Activated CD4-positive, alpha-beta T cell treated with anti-CD3 and anti-CD28 coated beads, Interleukin-2, Interleukin-6, amounts not matched to agents 100 ng/mL and 50 ng/mL, durations not matched to agents 16 hours and 8 hours (primary cell): ENCODE measurements around the gene SPIRE1.
"Not testable (repeated sequence)": the region's sequence is repeated elsewhere in the genome, so short reads cannot be mapped to it uniquely, and the experiment has no call there.

ENCODE experiments used
- DNase-seq: peaks from one replicate; pipeline ENCODE4 v3.0.0-alpha.2; 2020

SPIRE1 gene

DNA sequence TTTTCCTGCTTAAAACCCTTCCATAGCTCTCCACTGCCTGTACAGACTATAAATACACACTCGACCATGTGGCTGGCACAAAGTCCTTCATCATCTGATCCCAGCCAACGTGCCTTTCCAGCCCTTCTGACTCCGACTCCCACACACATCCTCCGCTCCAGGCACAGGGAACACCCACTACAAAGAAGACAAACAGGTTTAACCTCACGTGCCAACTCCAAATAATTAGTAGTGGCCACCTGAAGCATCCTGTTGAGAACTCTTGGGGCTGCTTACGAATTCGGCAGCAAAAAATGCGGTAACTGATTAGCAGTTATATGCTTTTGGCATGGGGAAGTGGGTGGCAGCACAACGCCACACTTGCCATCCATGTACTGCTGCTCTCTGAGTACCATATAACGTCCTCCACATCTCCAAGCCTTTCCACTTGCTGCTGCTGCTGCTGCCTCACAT is 12.1 kb downstream of the SPIRE1 start:
- no peak for DNase-seq

DNA sequence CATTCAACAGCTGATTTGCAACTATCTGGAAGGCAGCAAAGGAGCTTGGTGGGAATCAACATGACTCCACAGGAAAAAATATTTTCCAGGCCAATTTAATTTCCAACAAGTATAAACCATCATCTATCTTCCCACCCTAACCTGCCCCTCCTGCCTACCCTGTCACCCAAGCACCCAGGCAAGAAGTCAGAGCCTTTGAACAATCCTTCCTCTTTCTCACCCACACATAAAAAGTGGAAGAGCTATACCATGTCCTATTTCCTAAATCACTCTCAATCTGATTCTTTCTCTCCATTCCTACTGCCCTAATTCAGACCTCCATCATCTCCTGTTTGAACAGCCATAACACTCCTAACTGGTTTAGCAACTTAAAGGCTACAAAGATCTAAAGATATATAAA is 12.7 kb downstream of the SPIRE1 start:
- no peak for DNase-seq

DNA sequence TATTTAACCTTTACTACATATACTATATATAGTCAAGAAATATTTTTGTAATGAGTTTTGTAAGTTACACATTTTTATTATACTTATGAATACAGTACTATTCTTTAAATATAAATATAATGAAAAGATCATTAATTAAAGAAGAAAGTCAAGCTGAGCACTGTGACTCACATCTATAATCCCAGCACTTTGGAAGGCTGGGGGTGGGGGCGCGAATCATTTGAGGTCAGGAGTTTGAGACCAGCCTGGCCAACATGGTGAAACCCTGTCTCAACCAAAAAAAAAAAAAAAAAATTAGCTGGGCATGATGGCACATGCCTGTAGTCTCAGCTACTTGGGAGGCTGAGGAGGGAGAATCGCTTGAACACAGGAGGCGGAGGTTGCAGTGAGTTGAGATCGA is 14.2 kb downstream of the SPIRE1 start:
- not testable (repeated sequence) for DNase-seq

DNA sequence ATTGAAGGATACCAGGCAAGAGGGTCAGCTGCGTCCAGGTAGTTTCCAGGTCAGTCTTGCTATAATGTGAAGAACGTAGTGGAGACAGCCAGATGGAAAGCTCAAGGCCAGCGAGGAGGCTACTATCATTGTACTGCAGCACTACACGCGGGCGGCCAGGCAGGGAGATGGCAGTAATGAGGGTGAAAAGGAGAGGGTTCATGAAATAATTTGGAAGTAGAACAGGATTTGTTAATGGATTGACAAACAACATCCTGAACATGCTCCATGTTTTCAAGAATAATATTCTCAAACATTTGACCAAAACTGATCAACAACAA is 17.1 kb downstream of the SPIRE1 start:
- DNase-seq = no peak

DNA sequence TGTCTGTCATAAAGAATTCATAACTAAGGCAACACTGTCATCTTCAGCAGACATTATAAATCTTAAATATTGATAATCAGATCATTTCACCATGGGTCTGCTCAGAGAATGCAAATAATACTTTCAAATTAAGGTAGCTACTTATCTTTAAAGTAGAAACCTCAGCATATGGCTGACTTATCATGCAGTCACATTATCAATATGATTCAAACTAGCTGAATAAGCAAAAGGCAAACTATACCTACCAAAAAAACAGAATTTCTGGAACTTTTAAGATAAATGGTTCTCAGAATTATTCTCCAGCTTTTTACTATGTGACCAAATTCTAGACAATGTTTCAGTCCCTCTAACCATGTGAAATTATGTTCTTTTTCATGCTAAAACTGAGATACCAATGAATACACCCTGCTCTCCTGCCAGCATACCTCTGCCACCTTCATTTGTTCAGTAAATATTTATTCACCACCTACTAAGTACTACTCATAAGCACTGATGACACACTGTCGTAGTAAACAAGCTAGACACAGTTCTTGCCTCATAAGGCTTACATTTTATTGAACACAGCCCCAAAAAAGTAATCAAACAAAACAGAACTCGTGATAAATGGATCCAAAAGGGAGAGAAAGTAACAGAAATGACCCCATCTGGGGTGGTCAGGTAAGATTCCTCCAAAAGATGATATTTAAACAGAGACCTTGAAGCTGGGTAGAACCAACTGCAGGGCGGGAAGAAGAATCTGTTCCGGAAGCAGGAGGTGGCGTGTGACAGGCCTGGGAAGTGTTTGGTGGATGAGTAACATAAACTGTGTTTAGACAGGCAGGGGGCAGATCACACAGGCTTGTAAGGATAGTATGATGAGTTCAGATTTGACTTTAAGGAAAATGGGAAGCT is 17.7 kb downstream of the SPIRE1 start:
- no peak for DNase-seq

- no peak for DNase-seq
These were observed 19.2 kb downstream of the SPIRE1 start for GRCh38 chr18:12638644-12639124.

DNA sequence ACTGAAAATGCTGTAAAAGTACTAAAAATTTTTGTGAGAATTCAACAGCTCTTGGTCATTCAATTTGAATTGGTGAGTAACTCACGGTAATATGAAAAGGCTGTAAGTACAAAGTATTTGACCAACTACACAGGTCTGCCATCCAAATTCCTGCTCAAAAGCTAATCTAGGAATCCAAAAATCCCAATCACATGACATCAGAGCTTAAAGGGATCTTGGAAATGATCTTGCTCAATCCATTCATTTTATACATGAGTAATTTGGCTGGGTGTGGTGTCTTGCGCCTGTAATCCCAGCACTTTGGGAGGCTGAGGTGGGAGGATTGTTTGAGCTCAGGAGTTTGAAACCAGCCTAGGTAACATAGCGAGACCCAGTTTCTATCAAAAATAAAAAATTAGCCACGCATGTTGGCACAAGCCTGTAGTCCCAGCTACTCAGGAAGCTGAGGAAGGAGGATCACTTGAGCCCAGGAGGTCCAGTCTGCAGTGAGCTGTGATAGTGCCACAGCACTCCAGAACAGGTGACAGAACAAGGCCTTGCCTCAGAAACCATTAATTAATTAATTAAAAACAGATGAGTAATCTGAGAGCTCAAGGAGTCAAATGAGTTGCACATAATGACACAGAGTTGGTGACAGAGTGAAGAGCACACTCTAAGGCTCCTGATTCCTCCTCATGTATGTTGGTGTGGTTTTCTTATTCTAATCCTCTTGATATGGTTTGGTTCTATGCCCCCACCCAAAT is 19.8 kb downstream of the SPIRE1 start:
- no peak for DNase-seq

DNA sequence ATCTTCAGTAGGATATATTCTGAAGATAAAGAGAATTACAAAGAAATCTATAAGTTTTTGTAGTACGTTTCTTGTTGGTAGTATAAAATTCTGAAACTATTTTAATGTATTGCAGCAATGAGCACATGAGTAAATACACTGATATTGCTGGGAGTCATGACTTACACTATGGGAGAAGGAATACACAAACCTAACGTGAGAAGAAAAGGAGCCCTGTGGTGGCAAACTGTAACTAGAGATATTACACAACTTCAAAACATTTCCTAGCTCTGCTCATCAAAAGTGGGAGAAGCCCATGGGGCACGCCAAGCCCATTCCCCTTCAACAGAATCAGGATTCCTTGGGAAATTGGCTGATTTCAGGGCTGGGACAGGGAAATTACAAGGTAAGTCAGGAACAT is 20.5 kb downstream of the SPIRE1 start:
- DNase-seq = no peak

DNA sequence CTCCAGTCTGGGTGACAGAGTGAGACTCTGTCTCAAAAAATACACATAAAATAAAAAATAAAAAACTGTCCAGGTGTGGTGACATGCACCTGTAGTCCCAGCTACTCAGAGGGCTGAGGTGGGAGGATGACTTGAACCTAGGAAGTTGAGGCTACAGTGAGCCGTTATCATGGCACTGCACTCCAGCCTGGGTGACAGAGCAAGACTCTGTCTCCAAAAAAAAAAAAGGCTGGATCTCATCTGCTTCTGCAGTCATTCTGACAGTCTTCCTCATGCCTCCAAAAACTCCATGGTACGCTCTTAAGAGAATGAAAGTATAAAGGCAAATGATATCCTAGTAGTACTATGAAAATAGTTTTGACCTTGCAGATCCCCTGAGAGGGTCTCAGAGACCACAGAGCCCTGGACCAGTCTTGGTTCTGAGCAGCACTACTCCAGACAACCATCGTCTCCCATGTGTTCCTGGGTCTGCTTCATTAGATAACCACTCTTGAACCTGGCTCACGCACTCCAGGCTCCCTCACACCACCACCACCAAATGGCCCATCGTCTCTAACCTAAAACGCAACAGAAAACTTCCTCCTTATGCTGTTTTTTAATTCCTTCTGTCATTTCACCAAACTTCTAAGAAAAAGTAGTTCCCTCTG is 26.0 kb downstream of the SPIRE1 start:
- DNase-seq = no peak

GRCh38 chr18:12630136-12630535 is 27.8 kb downstream of the SPIRE1 start:
- DNase-seq = no peak

DNA sequence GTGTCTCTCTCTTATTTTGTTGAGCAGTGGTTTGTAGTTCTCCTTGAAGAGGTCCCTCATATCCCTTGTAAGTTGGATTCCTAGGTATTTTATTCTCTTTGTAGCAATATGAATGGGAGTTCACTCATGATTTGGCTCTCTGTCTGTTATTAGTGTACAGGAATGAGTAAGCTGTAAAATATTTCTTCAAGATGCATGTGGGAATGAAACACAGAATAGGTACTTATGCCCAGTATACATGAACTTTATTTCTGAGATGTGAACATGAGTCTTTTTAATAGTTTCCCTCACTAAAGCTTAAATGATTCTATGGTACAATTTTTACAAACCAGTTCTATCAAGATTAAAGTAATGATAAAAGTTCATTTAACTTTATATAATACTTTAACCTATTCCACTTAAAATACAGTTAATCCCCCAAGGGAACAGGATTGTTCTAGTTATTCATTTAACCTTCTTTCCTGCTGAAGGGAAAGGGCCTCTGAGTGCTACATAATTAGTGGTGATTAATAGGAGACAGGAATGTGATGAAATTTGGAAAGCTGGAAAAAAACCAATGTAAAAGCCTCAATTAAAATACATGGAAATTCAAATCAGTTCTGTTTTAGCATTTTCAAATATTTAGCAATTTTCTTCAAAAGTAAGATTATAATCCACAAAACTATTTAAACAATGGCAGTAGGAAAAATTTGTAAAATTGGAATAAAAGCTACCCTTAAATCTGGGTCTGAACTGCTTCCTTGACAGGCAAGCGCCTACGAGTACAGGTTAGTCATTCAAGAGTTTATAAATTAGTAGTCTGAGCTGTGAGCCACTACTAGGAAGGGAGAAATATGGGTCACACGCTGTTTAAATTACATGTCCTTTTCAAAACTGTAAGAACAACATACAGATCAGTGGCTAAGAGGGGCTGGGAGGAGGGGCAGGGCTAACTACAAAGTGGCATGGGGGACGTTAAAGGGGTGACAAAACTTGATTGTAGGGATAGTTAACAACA is 28.9 kb downstream of the SPIRE1 start:
- peak; percentile 18 for DNase-seq

DNA sequence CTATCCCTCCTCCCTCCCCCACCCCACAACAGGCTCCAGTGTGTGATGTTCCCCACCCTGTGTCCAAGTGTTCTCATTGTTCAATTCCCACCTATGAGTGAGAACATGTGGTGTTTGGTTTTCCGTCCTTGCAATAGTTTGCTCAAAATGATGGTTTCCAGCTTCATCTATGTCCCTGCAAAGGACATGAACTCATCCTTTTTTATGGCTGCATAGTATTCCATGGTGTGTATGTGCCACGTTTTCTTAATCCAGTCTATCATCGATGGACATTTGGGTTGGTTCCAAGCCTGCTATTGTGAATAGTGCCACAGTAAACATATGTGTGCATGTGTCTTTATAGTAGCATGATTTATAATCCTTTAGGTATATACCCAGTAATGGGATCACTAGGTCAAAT is 30.7 kb downstream of the SPIRE1 start:
- DNase-seq = not testable (repeated sequence)

DNA sequence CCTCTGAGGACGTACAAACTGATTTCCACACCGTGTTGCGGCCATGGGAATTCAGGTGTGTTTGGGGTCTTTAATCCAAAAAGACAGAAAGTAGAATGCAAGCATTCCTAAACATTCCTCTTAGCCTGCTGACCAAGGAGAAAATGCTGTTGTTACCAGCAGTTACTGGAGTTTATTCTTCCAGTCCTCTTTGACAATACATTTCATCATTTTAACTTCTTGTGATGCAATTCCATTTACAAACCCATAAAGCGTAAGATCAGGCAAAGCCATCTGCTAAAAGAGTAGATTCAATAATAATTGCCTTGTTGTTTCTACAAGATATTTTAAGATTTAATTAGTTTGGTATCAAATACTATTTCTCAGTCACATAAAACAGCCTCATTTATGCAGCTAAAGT is 32.7 kb downstream of the SPIRE1 start:
- no peak for DNase-seq

DNA sequence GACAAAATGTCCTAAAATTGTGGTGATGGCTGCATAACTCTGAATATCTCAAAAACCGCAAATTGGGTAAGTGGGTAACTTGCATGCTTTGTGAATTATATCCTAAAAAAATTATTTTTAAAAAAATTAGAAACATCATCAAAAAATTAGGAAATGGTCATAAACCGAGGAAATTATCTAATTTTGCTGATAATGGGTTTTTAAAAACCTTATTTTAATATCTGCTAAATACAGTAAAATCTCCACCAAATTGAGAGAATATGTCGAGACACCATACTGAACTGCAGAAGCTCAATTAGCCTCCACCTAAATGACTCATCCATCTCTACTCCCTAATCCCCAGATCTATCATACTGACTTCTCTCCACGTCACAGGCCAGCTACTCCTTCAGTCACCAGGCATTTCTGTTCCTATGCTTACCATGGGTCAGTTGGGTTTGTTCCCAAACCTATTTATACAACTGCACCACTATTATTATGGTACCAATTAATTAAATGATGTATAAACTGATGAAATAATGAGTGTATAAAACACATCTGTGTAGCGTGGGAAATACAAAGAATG is 36.1 kb downstream of the SPIRE1 start:
- no peak for DNase-seq

GRCh38 chr18:12615748-12616147 is 42.2 kb downstream of the SPIRE1 start:
- DNase-seq = no peak

GRCh38 chr18:12608301-12608700 is 49.6 kb downstream of the SPIRE1 start:
- DNase-seq = no peak

- no peak for DNase-seq
These were observed 51.2 kb downstream of the SPIRE1 start for GRCh38 chr18:12606592-12607315.

DNA sequence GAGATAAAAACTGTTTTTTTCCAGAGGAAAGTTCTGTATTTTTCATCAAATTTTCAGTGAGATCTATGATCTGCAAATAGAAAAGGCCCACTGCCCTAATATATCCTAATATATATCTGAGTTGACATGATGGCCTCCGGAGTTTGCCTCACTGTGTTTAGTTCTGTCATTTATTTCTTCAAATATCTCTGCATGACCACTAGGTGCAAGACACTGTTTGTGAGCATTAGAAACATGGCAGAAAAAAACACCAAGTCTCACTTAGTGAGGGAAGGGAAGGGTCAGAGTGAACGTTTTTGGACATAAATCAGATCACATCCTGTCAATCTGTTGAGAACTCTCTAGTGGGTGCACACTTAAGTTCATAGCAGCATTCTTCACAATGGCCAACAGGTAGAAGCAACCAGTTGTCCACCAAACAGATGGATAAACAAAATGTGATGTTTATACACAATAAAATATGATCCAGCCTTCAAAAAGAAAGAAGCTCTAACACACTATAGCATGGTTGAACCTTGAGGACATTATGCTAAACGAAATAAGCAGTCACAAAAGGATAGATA is 53.4 kb downstream of the SPIRE1 start:
- no peak for DNase-seq

DNA sequence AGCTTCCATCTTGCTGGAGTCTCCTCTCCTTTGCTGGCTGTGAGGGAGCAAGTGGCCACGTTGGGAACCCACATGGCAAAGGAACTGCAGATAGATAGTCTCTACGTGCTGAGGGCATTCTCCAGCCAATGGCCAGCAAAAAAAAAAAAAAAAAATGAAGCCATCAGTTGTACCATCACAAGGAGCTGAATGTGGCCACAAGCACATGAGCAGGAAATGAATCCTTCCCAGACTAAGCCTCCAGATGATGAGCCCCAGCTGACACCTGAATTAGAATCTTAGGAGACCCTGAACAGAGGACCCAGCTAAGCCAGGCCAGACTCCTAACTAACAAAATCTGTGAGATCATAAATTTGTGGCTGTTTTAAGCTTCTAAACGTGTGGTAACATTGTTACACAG is 57.9 kb downstream of the SPIRE1 start:
- no peak for DNase-seq

- no peak for DNase-seq
These were observed 58.4 kb downstream of the SPIRE1 start for GRCh38 chr18:12599543-12599942.
